Activated CD8-positive, alpha-beta T cell treated with anti-CD3 and anti-CD28 coated beads, Interleukin-2, amount 10 ng/mL, durations not matched to agents 7 days and 5 days (primary cell): ENCODE data around the gene KIF2A. TPM values are rescaled to one million over a fixed set of nuclear protein-coding genes. Genes with fewer than 3 reads are reported as not detected.

Source experiments
- ATAC-seq: fragments of 150-1000 bp; cut with Tn5 transposase; one replicate; pipeline ENCODE4 v1.10.0; 2021; ENCODE audit warnings: moderate library complexity
- CTCF ChIA-PET: fragments of 350-600 bp; sonication (Branson Sonifier 250); formaldehyde crosslinking; loops from one replicate; lab custom pipeline; 2021; ENCODE audit warnings: antibody characterized with exemption; lab: Charles Lee
- POLR2A ChIA-PET: fragments of 350-600 bp; sonication (Branson Sonifier 250); formaldehyde crosslinking; loops from one replicate; lab custom pipeline; 2021; ENCODE audit warnings: antibody characterized with exemption; lab: Charles Lee
- DNase-seq: peaks from one replicate; pipeline ENCODE4 v3.0.0-alpha.2; 2020
- H3K27ac Mint-ChIP-seq: one replicate; pipeline ENCODE4 v1.8.0; 2021; ENCODE audit warnings: mild to moderate bottlenecking, mixed read lengths
- H3K27me3 Mint-ChIP-seq: one replicate; pipeline ENCODE4 v1.8.0; 2021; ENCODE audit warnings: low read depth, mixed read lengths
- H3K36me3 Mint-ChIP-seq: one replicate; pipeline ENCODE4 v1.8.0; 2021; ENCODE audit warnings: low read depth, mixed read lengths
- H3K4me1 Mint-ChIP-seq: one replicate; pipeline ENCODE4 v1.8.0; 2021; ENCODE audit warnings: low read depth, mixed read lengths
- H3K4me3 Mint-ChIP-seq: one replicate; pipeline ENCODE4 v1.8.0; 2021; ENCODE audit warnings: mild to moderate bottlenecking, mixed read lengths
- H3K9me3 Mint-ChIP-seq: one replicate; pipeline ENCODE4 v1.8.0; 2022; ENCODE audit warnings: mixed read lengths; ENCODE audit not compliant: insufficient read depth
- total RNA-seq, 2 experiments: library from RNA; stranded (reverse); gene quantifications; one replicate each; pipeline ENCODE4 v1.2.3, GENCODE V29; 2021

The KIF2A gene
- total RNA-seq, 2 experiments from 2014 or later, result 149 to 151 TPM

- ChIA-PET CTCF (no interaction called here), POLR2A (no interaction called here)
- no peaks in the 10 kb centered on the region for H3K9me3 Mint-ChIP-seq
- peaks cover 64% of the 10 kb centered on the region for H3K36me3 Mint-ChIP-seq
- H3K4me1 Mint-ChIP-seq, result no peaks in the 10 kb centered on the region
- no peak overlapping the region for H3K4me3 Mint-ChIP-seq
- ATAC-seq (no peak), DNase-seq (no peak)
- no peak overlapping the region for H3K27ac Mint-ChIP-seq
- no peaks in the 10 kb centered on the region for H3K27me3 Mint-ChIP-seq
Measured at GRCh38 chr5:62375627-62376026, 69.6 kb downstream of the KIF2A start.

GRCh38 chr5:62376064-62376463, 70.1 kb downstream of the KIF2A start:
- ChIA-PET POLR2A (no interaction called here), CTCF (interaction anchor here (0.6 kb wide), 1 partner anchor 12 kb away, joined by 3 read pairs; no protein-coding TSS in a partner anchor)
- DNase-seq (no peak), ATAC-seq (no peak)
- Mint-ChIP-seq H3K27me3 (no peaks in the 10 kb centered on the region), H3K27ac (peak overlapping the region; percentile 18), H3K4me3 (no peak overlapping the region), H3K4me1 (no peaks in the 10 kb centered on the region), H3K36me3 (peaks cover 65% of the 10 kb centered on the region), H3K9me3 (no peaks in the 10 kb centered on the region)

GRCh38 chr5:62385131-62385530, 79.1 kb downstream of the KIF2A start:
- no peaks in the 10 kb centered on the region for H3K9me3 Mint-ChIP-seq
- POLR2A ChIA-PET, result no interaction called here
- peaks cover 5% of the 10 kb centered on the region for H3K4me1 Mint-ChIP-seq
- no peak overlapping the region for H3K27ac Mint-ChIP-seq
- ATAC-seq (no peak), DNase-seq (no peak)
- H3K36me3 Mint-ChIP-seq, result peaks cover 63% of the 10 kb centered on the region
- H3K27me3 Mint-ChIP-seq, result no peaks in the 10 kb centered on the region
- CTCF ChIA-PET, result interaction anchor here (0.9 to 2.1 kb wide), 7 partner anchors 11 to 162 kb away, joined by 3 to 8 read pairs (median 4); no protein-coding TSS in a partner anchor
- H3K4me3 Mint-ChIP-seq, result no peak overlapping the region

GRCh38 chr5:62385816-62386400, 79.9 kb downstream of the KIF2A start:
- Mint-ChIP-seq H3K27me3 (no peaks in the 10 kb centered on the region), H3K9me3 (no peaks in the 10 kb centered on the region), H3K36me3 (peaks cover 62% of the 10 kb centered on the region), H3K27ac (no peak overlapping the region), H3K4me3 (no peak overlapping the region), H3K4me1 (peaks cover 5% of the 10 kb centered on the region)
- CTCF ChIA-PET, result interaction anchor here (1.1 to 2.1 kb wide), 4 partner anchors 16 to 161 kb away, joined by 3 to 8 read pairs (median 4); partner anchors contain the start of gene IPO11
- no peak for DNase-seq
- ATAC-seq, result no peak
- POLR2A ChIA-PET, result no interaction called here

- Mint-ChIP-seq H3K4me1 (peaks cover 9% of the 10 kb centered on the region), H3K27ac (no peak overlapping the region), H3K27me3 (no peaks in the 10 kb centered on the region), H3K9me3 (no peaks in the 10 kb centered on the region), H3K36me3 (peaks cover 62% of the 10 kb centered on the region), H3K4me3 (no peak overlapping the region)
- ChIA-PET CTCF (interaction anchor here (0.7 to 2.2 kb wide), 5 partner anchors 8 to 163 kb away, joined by 3 to 11 read pairs (median 4); partner anchors contain the start of gene IPO11), POLR2A (interaction anchor here (1.4 kb wide), 1 partner anchor 9 kb away, joined by 4 read pairs; no protein-coding TSS in a partner anchor)
- DNase-seq, result no peak
- no peak for ATAC-seq
Measured at GRCh38 chr5:62386824-62387223, 80.8 kb downstream of the KIF2A start.

GRCh38 chr5:62395210-62395950, 89.4 kb downstream of the KIF2A start:
- DNase-seq (no peak), ATAC-seq (no peak)
- Mint-ChIP-seq H3K9me3 (no peaks in the 10 kb centered on the region), H3K27ac (peak overlapping the region; percentile 49), H3K36me3 (peaks cover 68% of the 10 kb centered on the region), H3K4me1 (peaks cover 35% of the 10 kb centered on the region), H3K27me3 (no peaks in the 10 kb centered on the region), H3K4me3 (no peak overlapping the region)
- ChIA-PET POLR2A (interaction anchor here (1.1 to 2.9 kb wide), 3 partner anchors 8 to 32 kb away, joined by 4 to 16 read pairs (median 6); partner anchors contain the start of gene DIMT1), CTCF (interaction anchor here (0.9 to 1.8 kb wide), 4 partner anchors 8 to 171 kb away, joined by 3 to 11 read pairs (median 4); partner anchors contain the start of gene DIMT1)

GRCh38 chr5:62403411-62404250, 97.6 kb downstream of the KIF2A start, which contains the start of gene DIMT1:
Gene DIMT1 (minus strand): TSS chr5:62403905. CDS start chr5:62403772, 133 bp downstream.
- POLR2A ChIA-PET, result interaction anchor here (0.6 to 3.2 kb wide), 13 partner anchors 9 to 180 kb away, joined by 3 to 44 read pairs (median 4); partner anchors contain the start of genes IPO11 and KIF2A
- CTCF ChIA-PET, result interaction anchor here (0.6 to 4.6 kb wide), 12 partner anchors 9 to 179 kb away, joined by 3 to 24 read pairs (median 4); partner anchors contain the start of genes IPO11 and KIF2A
- Mint-ChIP-seq H3K9me3 (no peaks in the 10 kb centered on the region), H3K4me3 (peak within 1 kb of the TSS; percentile 96), H3K36me3 (peaks cover 22% of the 10 kb centered on the region), H3K27ac (peak within 1 kb of the TSS; percentile 93), H3K27me3 (no peaks in the 10 kb centered on the region), H3K4me1 (peaks cover 35% of the 10 kb centered on the region)
- peak; percentile 97 for DNase-seq
- ATAC-seq, result peak; percentile 97

- Mint-ChIP-seq H3K9me3 (no peaks in the 10 kb centered on the region), H3K27ac (peak within 1 kb of the TSS; percentile 92), H3K4me3 (peak within 1 kb of the TSS; percentile 85), H3K36me3 (no peaks in the 10 kb centered on the region), H3K27me3 (no peaks in the 10 kb centered on the region), H3K4me1 (peaks cover 28% of the 10 kb centered on the region)
- ATAC-seq, result peak; percentile 94
- DNase-seq, result peak; percentile 99
- CTCF ChIA-PET, result interaction anchor here (0.9 to 4.2 kb wide), 6 partner anchors 9 to 189 kb away, joined by 3 to 15 read pairs (median 4); partner anchors contain the start of gene DIMT1
- POLR2A ChIA-PET, result interaction anchor here (0.8 to 3.4 kb wide), 5 partner anchors 10 to 127 kb away, joined by 3 to 44 read pairs (median 4); partner anchors contain the start of genes DIMT1 and KIF2A
Measured at GRCh38 chr5:62412549-62413329, 106.7 kb downstream of the KIF2A start, which contains the start of gene IPO11. Gene IPO11 (plus strand): TSS chr5:62412763. CDS start chr5:62437280, 24,517 bp downstream.

GRCh38 chr5:62413711-62414110, 107.7 kb downstream of the KIF2A start:
- Mint-ChIP-seq H3K4me3 (peak overlapping the region; percentile 85), H3K9me3 (no peaks in the 10 kb centered on the region), H3K36me3 (no peaks in the 10 kb centered on the region), H3K4me1 (peaks cover 28% of the 10 kb centered on the region), H3K27me3 (no peaks in the 10 kb centered on the region), H3K27ac (peak overlapping the region; percentile 92)
- POLR2A ChIA-PET, result interaction anchor here (0.9 to 3.4 kb wide), 2 partner anchors 11 to 18 kb away, joined by 5 to 44 read pairs; partner anchors contain the start of gene DIMT1
- CTCF ChIA-PET, result interaction anchor here (1.1 to 4.2 kb wide), 5 partner anchors 10 to 190 kb away, joined by 3 to 15 read pairs (median 4); partner anchors contain the start of gene DIMT1
- DNase-seq (no peak), ATAC-seq (no peak)

- H3K4me3 Mint-ChIP-seq, result no peak overlapping the region
- no peak overlapping the region for H3K27ac Mint-ChIP-seq
- H3K36me3 Mint-ChIP-seq, result peaks cover 2% of the 10 kb centered on the region
- no peaks in the 10 kb centered on the region for H3K9me3 Mint-ChIP-seq
- no peaks in the 10 kb centered on the region for H3K27me3 Mint-ChIP-seq
- POLR2A ChIA-PET, result interaction anchor here (0.5 kb wide), 1 partner anchor 73 kb away, joined by 4 read pairs; no protein-coding TSS in a partner anchor
- DNase-seq, result no peak
- H3K4me1 Mint-ChIP-seq, result peaks cover 15% of the 10 kb centered on the region
- no peak for ATAC-seq
- CTCF ChIA-PET, result no interaction called here
Measured at GRCh38 chr5:62418462-62419076, 112.6 kb downstream of the KIF2A start.
